K562 (cell line): Measurements from ENCODE around the gene ESRRB. TPM values are rescaled to one million over a fixed set of nuclear protein-coding genes. Genes with fewer than 3 reads are reported as not detected.

Experiments
- ATAC-seq: fragments of 200-7000 bp; cut with Tn5 transposase; 3 replicates; pipeline ENCODE4 v1.9.1; 2020; ENCODE audit warnings: moderate library complexity
- BruUV-seq: library from RNA; stranded (reverse); fragments of 400-500 nt; replicated peaks from 2 replicates; lab custom pipeline; 2021; lab: Mats Ljungman, UMichigan
- CTCF ChIA-PET: fragments of 300-600 bp; formaldehyde crosslinking; extraction: SDS; loops from one replicate; lab custom pipeline; 2021; ENCODE audit warnings: low intra/inter-chr PET ratio; lab: Yijun Ruan, JAX
- POLR2A ChIA-PET: fragments of 300-600, 350-650 bp; sonication (Branson Sonifier 250); formaldehyde crosslinking; extraction: SDS; loops from one replicate; lab custom pipeline; 2021; ENCODE audit warnings: antibody characterized with exemption, inconsistent platforms; lab: Yijun Ruan, JAX
- DNase-seq, 4 experiments: peaks; one replicate each; pipeline versions ENCODE4 v3.0.0 to v3.0.0-alpha.2; 2011 to 2018; ENCODE audit warnings: low spot score in 3 of 4, mixed read lengths in 3 of 4; ENCODE audit errors: extremely low read depth in 1 of 4
- FAIRE-seq: peaks from 2 replicates; lab custom pipeline; 2011; peaks lifted over from hg19 to GRCh38; lab: Jason Lieb, UNC
- H2AFZ ChIP-seq: 2 replicates; pipeline ENCODE4 v1.6.0; 2011; ENCODE audit warnings: low read depth, low read length, control low read depth, inconsistent platforms
- H3K27ac ChIP-seq: fragments of 200-600 bp; 3 replicates; pipeline ENCODE4 v1.8.0; 2011; ENCODE audit warnings: low read depth, mild to moderate bottlenecking, control low read depth, inconsistent platforms, low read length, moderate library complexity, mixed read lengths; ENCODE audit errors: extremely low read depth
- H3K27me3 ChIP-seq, 2 experiments: fragments of 300-600 bp in 1 of 2; 2 replicates in 1 of 2; 3 replicates in 1 of 2; pipeline versions ENCODE4 v1.6.0 to v1.8.0; 2011; ENCODE audit warnings: inconsistent platforms in 2 of 2, low read length in 2 of 2, mild to moderate bottlenecking in 1 of 2, mixed read lengths in 1 of 2, moderate library complexity in 1 of 2; ENCODE audit not compliant: control insufficient read depth in 2 of 2, insufficient read depth in 2 of 2
- H3K36me3 ChIP-seq: fragments of 300-600 bp; 3 replicates; pipeline ENCODE4 v1.8.0; 2011; ENCODE audit warnings: mild to moderate bottlenecking, low read length, inconsistent platforms; ENCODE audit not compliant: control insufficient read depth, insufficient read depth
- H3K4me1 ChIP-seq, 2 experiments: fragments of 200-600 bp in 1 of 2; replicated peaks in 1 of 2; 2 replicates in 1 of 2; 3 replicates in 1 of 2; pipeline versions ENCODE4 v1.5.1 to v1.8.0; 2011; ENCODE audit warnings: inconsistent platforms in 2 of 2, low read length in 2 of 2, mild to moderate bottlenecking in 1 of 2, mixed read lengths in 1 of 2, moderate library complexity in 1 of 2; ENCODE audit not compliant: control insufficient read depth in 2 of 2, insufficient read depth in 2 of 2
- H3K4me2 ChIP-seq: 2 replicates; pipeline ENCODE4 v1.6.1; 2011; ENCODE audit warnings: low read length, control low read depth, inconsistent platforms, mixed read lengths; ENCODE audit not compliant: insufficient read depth
- H3K4me3 ChIP-seq: fragments of 200-600 bp; sonication (generic), shearing (Covaris generic); 2 replicates; pipeline ENCODE4 v1.5.1; 2016; ENCODE audit warnings: control low read depth, inconsistent platforms
- H3K79me2 ChIP-seq: fragments of 200-600 bp; 3 replicates; pipeline ENCODE4 v1.8.0; 2011; ENCODE audit warnings: low read length, inconsistent platforms; ENCODE audit not compliant: control insufficient read depth, insufficient read depth
- H3K9ac ChIP-seq, 2 experiments: 2 replicates each; pipeline versions ENCODE4 v1.6.0 to v1.6.1; 2011; ENCODE audit warnings: low read depth in 2 of 2, low read length in 2 of 2, control low read depth in 1 of 2, inconsistent platforms in 1 of 2, mild to moderate bottlenecking in 1 of 2, mixed read lengths in 1 of 2; ENCODE audit not compliant: insufficient read depth in 1 of 2
- H3K9me1 ChIP-seq: one replicate; pipeline ENCODE4 v1.6.0; 2011; ENCODE audit warnings: inconsistent platforms, mild to moderate bottlenecking, low read length, moderate library complexity; ENCODE audit not compliant: control insufficient read depth, insufficient read depth
- H3K9me3 ChIP-seq: replicated peaks from 2 replicates; pipeline ENCODE4 v1.5.1; 2011; ENCODE audit warnings: low read depth, low read length, inconsistent platforms; ENCODE audit not compliant: control insufficient read depth, insufficient read depth
- H4K20me1 ChIP-seq: replicated peaks from 2 replicates; pipeline ENCODE4 v1.6.1; 2011; ENCODE audit warnings: low read length, inconsistent platforms, mixed read lengths; ENCODE audit not compliant: control insufficient read depth, insufficient read depth
- CHD4 ChIP-seq: fragments of 200-600 bp; sonication (generic); IDR thresholded peaks from 3 replicates; pipeline ENCODE4 v1.6.1; 2012; ENCODE audit warnings: low read depth, mild to moderate bottlenecking, mixed read lengths, low read length, inconsistent platforms; ENCODE audit not compliant: insufficient read depth, insufficient replicate concordance, poor library complexity, severe bottlenecking
- MED1 ChIP-seq: sonication (generic); formaldehyde crosslinking; IDR thresholded peaks from 2 replicates; pipeline ENCODE4 v1.8.1; 2023; ENCODE audit warnings: missing genetic modification reagents, borderline replicate concordance
- MTF1 ChIP-seq: fragments of 250-450 bp; sonication (Bioruptor Pico); IDR thresholded peaks from 2 replicates; pipeline ENCODE4 v1.9.0; 2021; ENCODE audit warnings: moderate library complexity, mild to moderate bottlenecking, inconsistent platforms, borderline replicate concordance
- NR2C2 ChIP-seq, 2 experiments: fragments of 200-800 bp in 1 of 2; sonication (Bioruptor generic) in 1 of 2; sonication (generic) in 1 of 2; formaldehyde crosslinking in 1 of 2; IDR thresholded peaks; 2 replicates each; pipeline versions ENCODE4 v1.6.1 to v1.8.0; 2016 to 2022; ENCODE audit warnings: mild to moderate bottlenecking in 1 of 2, missing compliant biosample characterization in 1 of 2, missing genetic modification characterization in 1 of 2, missing genetic modification reagents in 1 of 2
- POLR2A ChIP-seq: fragments of 450-650 bp; conservative IDR thresholded peaks from 2 replicates; pipeline ENCODE4 v1.6.1; 2016
- POLR2AphosphoS2 ChIP-seq: IDR thresholded peaks from 2 replicates; pipeline ENCODE4 v1.6.1; 2012; ENCODE audit warnings: low read length, improper control_type of control experiment
- ZNF184 ChIP-seq: sonication (generic); formaldehyde crosslinking; IDR thresholded peaks from 2 replicates; pipeline ENCODE4 v1.5.0; 2020; ENCODE audit warnings: missing genetic modification reagents
- ZNF217 ChIP-seq: sonication (generic); formaldehyde crosslinking; IDR thresholded peaks from 2 replicates; pipeline ENCODE4 v1.8.0; 2022; ENCODE audit warnings: mild to moderate bottlenecking, missing genetic modification reagents
- ZNF347 ChIP-seq: fragments of 450-650 bp; formaldehyde crosslinking; IDR thresholded peaks from 2 replicates; pipeline ENCODE4 v1.4.0; 2020; ENCODE audit warnings: low read depth, mild to moderate bottlenecking, moderate library complexity
- WGBS: fragments of 100-300 bp; shearing (Covaris generic); methylation state at CpG from one replicate; pipeline ENCODE4 v1.1.6; 2016; ENCODE audit warnings: low coverage, mixed read lengths; ENCODE audit not compliant: insufficient coverage; ENCODE audit errors: missing lambda C conversion rate; 5-methylcytosine and 5-hydroxymethylcytosine counted together
- in situ Hi-C: fragments of 300-500 bp; cut with MboI; formaldehyde crosslinking; loops from 4 replicates; pipeline ENCODE4 v1.15.0; 2018; ENCODE audit warnings: inconsistent platforms, mixed read lengths
- intact Hi-C: fragments of 100-400 bp; cut with micrococcal nuclease; formaldehyde crosslinking; loops from 2 replicates; pipeline ENCODE4 v1.14.2; 2022
- polyA plus RNA-seq, 8 experiments: library from polyadenylated mRNA; depleted of rRNA in 4 of 8; stranded (reverse) in 5 of 8; unstranded in 3 of 8; fragments of >200 nt; fragmentation: Nextera tagmentation in 2 of 8; fragmentation: Illumina TruSeq in 1 of 8; extraction: Ambion mirVana in 2 of 8; extraction: Trizol in 1 of 8; gene quantifications; 2 replicates each; pipeline versions ENCODE4 v1.2.1 to v1.2.3, GENCODE V29; 2011 to 2014; ENCODE audit warnings: inconsistent platforms in 1 of 8, missing spikeins in 1 of 8
- total RNA-seq, 7 experiments: library from RNA; depleted of rRNA in 6 of 7; stranded (reverse); fragments of >200 nt in 6 of 7; fragmentation: Illumina TruSeq in 2 of 7; extraction: Trizol in 2 of 7; gene quantifications; 2 replicates each; pipeline versions ENCODE4 v1.2.1 to v1.2.3, GENCODE V29; 2011 to 2021; ENCODE audit warnings: low replicate concordance in 1 of 7
- TF ChIP-seq, protein P1 (sequence below): fragments of 450-650 bp; formaldehyde crosslinking; IDR thresholded peaks from 2 replicates; pipeline ENCODE4 v1.4.0; 2020; ENCODE audit warnings: mild to moderate bottlenecking, mixed read lengths

ESRRB gene
- total and polyA plus RNA-seq, 9 of the 15 experiments (the other 6 are each of a cell fraction or from before 2014, with no cell fraction given), result 3.2 to 24.7 (median 14.5) TPM

DNA sequence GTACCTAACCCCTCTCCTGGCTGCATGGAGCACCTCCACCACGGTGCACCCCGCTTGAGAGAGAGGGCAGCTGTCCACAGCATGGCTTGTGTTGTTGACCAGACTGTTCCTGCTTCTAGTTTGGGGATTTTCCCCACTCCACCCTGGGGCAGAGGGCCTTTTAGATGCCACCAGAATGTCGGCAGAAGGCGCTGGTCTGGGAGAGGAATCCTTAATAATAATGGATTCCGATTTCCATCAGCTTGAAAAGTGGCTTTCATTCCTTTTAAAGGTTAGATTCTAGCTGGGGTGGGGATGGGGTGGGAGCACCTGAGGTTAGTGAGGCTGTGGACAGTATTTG is 1.8 kb downstream of the ESRRB start:
- ATAC-seq (no peak), DNase-seq (no peak), FAIRE-seq (no peak)
- intact Hi-C loops, result no loop called here
- H3K27ac ChIP-seq, result no peak overlapping the region
- ChIA-PET CTCF (no interaction called here), POLR2A (no interaction called here)
- H3K36me3 ChIP-seq, result peaks cover 7% of the 10 kb centered on the region; the same call in 1 of the 3 replicates
- no peak overlapping the region for H3K4me2 ChIP-seq
- TF ChIP-seq POLR2AphosphoS2 (no peak), ZNF184 (no peak)
- in situ Hi-C loops, result loop anchor here (10.0 to 25.0 kb wide), 2 partner anchors 323 to 665 kb away; no protein-coding TSS in a partner anchor
- H3K27me3 ChIP-seq, result no peaks in the 10 kb centered on the region
- no peak overlapping the region for H2AFZ ChIP-seq
- no peaks in the 10 kb centered on the region for H3K79me2 ChIP-seq
- H3K4me3 ChIP-seq, result no peak overlapping the region
- no peaks in the 10 kb centered on the region; a peak in 1 of 5 replicates for H3K4me1 ChIP-seq
- no peak overlapping the region for H3K9ac ChIP-seq
- H4K20me1 ChIP-seq, result no peaks in the 10 kb centered on the region
- no peaks in the 10 kb centered on the region for H3K9me3 ChIP-seq
- 61% methylated on average over 4 of the region's 5 CpGs for WGBS
- BruUV-seq, result no TSS peak
- H3K9me1 ChIP-seq, result no peaks in the 10 kb centered on the region

DNA sequence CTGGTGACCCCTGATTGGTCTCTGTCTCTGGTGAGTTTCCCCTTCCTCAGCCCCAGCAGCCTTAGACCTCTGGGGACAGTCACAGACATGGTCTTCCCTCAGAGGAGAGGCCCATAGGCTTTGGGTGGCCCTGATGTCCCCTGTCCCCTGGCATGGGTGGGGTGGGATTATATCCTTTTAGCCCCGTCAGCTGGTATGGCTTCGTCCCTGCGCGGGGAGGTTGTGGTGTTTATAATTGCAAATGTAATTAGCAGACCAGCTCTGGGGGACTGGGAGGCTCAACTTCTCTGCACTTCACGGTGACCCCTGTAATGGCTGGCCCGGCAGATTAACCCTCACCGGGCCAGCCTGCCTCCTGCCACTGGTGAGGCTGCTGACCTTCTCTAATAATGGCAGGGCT is 5.1 kb downstream of the ESRRB start:
- no peak overlapping the region; a peak in 1 of 4 replicates for H3K9ac ChIP-seq
- DNase-seq (no peak), FAIRE-seq (no peak), ATAC-seq (no peak)
- H3K27ac ChIP-seq, result no peak overlapping the region
- WGBS, result 85% methylated on average over 7 of the region's 7 CpGs
- in situ Hi-C loops, result loop anchor here (25.0 kb wide), 1 partner anchor 669 kb away; no protein-coding TSS in a partner anchor
- CTCF ChIA-PET, result no interaction called here
- H3K79me2 ChIP-seq, result no peaks in the 10 kb centered on the region
- no peaks in the 10 kb centered on the region; the same call in 1 of the 2 replicates for H4K20me1 ChIP-seq
- H3K27me3 ChIP-seq, result no peaks in the 10 kb centered on the region
- H2AFZ ChIP-seq, result no peak overlapping the region
- intact Hi-C loops, result loop anchor here (10.0 kb wide), 1 partner anchor 676 kb away; no protein-coding TSS in a partner anchor
- H3K4me2 ChIP-seq, result no peak overlapping the region
- no peaks in the 10 kb centered on the region for H3K9me1 ChIP-seq
- H3K36me3 ChIP-seq, result no peaks in the 10 kb centered on the region
- POLR2A ChIA-PET, result interaction anchor here (0.6 kb wide), 1 partner anchor 1647 kb away, joined by 3 read pairs; no protein-coding TSS in a partner anchor
- no TSS peak for BruUV-seq
- H3K4me3 ChIP-seq, result no peak overlapping the region
- H3K9me3 ChIP-seq, result no peaks in the 10 kb centered on the region
- no peaks in the 10 kb centered on the region; a peak in 1 of 5 replicates for H3K4me1 ChIP-seq
- TF ChIP-seq POLR2A (no peak), MTF1 (no peak), ZNF347 (CRISPR knock-in tag) (no peak), MED1 (no peak), NR2C2 (CRISPR knock-in tag; IDR thresholded peaks at IDR 0.05) (no peak), NR2C2 (tag; IDR thresholded peaks at IDR 0.05) (no peak), CHD4 (no peak), ZNF217 (CRISPR knock-in tag) (no peak)
- TF ChIP-seq, protein P1, sequence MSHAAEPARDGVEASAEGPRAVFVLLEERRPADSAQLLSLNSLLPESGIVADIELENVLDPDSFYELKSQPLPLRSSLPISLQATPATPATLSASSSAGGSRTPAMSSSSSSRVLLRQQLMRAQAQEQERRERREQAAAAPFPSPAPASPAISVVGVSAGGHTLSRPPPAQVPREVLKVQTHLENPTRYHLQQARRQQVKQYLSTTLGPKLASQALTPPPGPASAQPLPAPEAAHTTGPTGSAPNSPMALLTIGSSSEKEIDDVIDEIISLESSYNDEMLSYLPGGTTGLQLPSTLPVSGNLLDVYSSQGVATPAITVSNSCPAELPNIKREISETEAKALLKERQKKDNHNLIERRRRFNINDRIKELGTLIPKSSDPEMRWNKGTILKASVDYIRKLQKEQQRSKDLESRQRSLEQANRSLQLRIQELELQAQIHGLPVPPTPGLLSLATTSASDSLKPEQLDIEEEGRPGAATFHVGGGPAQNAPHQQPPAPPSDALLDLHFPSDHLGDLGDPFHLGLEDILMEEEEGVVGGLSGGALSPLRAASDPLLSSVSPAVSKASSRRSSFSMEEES, result no peak
